ENCODE data around the gene PDCD11.

- TF ChIP-seq CTCF (conservative IDR thresholded peaks at IDR 0.05) (no peak), EZH2 (IDR thresholded peaks at IDR 0.05; ENCODE audit: low read depth) (no peak)
These were observed 48.9 kb downstream of the PDCD11 start for GRCh38 chr10:103445366-103445765.

Measured in PC-9 (cell line).